Epithelial cell of proximal tubule (primary cell): ENCODE results near the gene COBL. TPM values are rescaled to one million over a fixed set of nuclear protein-coding genes. Genes with fewer than 3 reads are reported as not detected.

Experiments
- DNase-seq: peaks from one replicate; pipeline ENCODE4 v3.0.0-alpha.2; 2011; ENCODE audit warnings: low read depth
- H3K4me3 ChIP-seq: 2 replicates; pipeline ENCODE4 v1.5.1; 2011; ENCODE audit warnings: low read depth, mild to moderate bottlenecking, low read length
- total RNA-seq: library from RNA; depleted of rRNA; stranded (reverse); fragments of >200 nt; gene quantifications from 2 replicates; pipeline ENCODE4 v1.2.3, GENCODE V29; 2015
- TF ChIP-seq, protein P1 (sequence below): conservative IDR thresholded peaks from 2 replicates; pipeline ENCODE4 v1.5.1; 2012; ENCODE audit warnings: low read depth, mild to moderate bottlenecking, low read length

COBL gene
- total RNA-seq, 1 donor from 2014 or later = 6.6 TPM

DNA sequence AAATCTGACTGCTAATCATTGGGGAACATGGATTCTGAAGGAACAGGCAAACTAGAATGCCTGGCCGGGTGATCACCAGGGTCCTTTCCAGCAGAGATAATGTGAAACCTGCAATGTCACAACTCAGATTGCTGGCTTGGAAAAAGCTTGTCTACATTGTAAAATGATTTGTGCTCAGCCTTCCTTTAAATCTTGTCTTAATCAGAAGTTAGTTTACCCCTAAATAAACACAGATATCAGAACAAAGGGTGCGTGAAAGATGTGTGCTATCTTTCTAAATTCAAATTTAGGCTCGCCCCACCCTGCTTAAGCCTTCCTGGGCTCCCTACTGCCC, 26.3 kb downstream of the COBL start:
- TF ChIP-seq, protein P1, sequence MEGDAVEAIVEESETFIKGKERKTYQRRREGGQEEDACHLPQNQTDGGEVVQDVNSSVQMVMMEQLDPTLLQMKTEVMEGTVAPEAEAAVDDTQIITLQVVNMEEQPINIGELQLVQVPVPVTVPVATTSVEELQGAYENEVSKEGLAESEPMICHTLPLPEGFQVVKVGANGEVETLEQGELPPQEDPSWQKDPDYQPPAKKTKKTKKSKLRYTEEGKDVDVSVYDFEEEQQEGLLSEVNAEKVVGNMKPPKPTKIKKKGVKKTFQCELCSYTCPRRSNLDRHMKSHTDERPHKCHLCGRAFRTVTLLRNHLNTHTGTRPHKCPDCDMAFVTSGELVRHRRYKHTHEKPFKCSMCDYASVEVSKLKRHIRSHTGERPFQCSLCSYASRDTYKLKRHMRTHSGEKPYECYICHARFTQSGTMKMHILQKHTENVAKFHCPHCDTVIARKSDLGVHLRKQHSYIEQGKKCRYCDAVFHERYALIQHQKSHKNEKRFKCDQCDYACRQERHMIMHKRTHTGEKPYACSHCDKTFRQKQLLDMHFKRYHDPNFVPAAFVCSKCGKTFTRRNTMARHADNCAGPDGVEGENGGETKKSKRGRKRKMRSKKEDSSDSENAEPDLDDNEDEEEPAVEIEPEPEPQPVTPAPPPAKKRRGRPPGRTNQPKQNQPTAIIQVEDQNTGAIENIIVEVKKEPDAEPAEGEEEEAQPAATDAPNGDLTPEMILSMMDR = no peak

DNA sequence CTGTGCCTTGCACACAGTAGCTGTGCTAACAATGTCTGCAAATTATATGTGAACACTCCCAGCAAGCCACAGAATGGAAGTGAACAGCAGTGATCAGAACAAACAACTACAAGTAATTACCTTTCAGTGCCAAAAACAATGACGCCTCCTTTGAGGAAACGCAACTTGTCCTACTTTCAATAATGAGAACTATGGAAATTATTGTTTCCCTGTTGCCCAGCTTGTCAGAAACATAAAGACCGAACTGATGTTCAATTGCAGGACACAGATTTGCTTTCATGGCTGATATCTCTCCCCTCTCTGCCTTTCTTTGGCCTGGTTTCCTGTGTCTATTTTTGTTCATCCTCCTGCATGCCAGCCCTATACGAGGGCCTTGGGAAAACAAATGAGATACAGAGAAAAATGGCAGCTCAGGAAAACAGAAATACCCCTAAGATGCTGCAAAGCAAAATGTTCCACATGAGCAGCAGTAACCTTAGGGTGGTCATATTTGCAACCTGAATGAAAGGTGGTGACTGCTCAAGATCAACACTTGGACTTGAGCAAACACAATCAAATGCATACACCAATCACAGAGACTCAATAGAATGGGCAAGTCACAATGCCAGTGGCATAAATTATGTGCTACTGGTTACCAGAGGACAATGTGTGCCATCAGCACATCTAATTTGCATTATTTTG, 26.8 kb downstream of the COBL start:
- DNase-seq = no peak
- TF ChIP-seq, protein P1 = no peak
- no peak overlapping the region for H3K4me3 ChIP-seq

More for the DNA sequence above, 26.3 kb downstream of the COBL start:
- no peak overlapping the region for H3K4me3 ChIP-seq
- no peak for DNase-seq

DNA sequence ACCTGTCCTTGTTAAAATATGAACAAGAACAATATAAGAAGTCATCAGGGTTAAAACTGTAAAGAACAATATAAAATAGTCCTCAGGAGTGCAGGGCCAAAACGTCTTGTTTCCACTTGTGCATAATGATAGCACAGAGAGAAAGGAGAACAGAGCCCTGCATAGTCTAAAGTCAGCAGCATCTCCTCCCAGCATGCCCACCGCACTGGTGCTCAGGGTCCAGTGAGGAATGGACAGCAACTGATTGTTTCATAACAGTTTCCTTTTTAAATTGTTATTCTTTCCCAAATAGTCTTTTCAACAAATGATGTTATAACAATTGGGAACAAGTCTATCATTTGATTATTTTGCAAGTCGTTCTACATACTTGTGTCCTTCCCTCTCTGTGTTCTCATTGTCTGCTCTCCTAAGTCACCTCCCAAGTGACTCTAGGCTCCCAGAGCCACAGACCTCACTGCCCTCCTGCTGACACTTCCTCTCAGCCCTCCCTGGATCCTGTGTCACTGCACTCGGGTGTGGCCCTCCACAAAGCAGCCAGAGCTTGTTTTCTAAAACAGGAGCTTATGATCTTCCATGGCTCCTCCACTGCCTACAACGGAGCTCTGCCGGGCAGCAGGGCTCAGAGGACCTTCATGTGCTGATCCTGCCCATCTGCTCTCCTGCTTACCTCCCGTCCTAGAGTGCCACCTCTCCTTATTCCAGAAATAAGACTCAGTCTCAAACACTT, 27.6 kb downstream of the COBL start:
- H3K4me3 ChIP-seq = no peak overlapping the region
- TF ChIP-seq, protein P1 = no peak
- DNase-seq = no peak

DNA sequence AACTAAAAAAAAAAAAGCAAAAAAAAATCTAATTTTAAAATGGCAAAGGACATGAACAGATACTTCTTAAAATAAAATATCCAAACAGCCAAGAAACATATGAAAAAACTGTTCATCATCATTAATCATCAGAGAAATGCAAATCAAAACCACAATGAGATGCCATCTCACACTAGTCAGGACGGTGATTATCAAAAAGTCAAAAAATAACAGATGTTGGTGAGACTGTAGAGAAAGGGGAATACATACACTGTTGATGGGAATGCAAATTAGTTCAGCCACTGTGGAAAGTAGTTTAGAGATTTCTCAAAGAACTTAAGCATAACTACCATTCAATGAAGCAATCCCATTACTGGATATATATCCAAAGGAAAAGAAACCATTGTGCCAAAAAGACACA, 30.2 kb downstream of the COBL start:
- TF ChIP-seq, protein P1 = no peak
- no peak for DNase-seq
- H3K4me3 ChIP-seq = no peak overlapping the region

DNA sequence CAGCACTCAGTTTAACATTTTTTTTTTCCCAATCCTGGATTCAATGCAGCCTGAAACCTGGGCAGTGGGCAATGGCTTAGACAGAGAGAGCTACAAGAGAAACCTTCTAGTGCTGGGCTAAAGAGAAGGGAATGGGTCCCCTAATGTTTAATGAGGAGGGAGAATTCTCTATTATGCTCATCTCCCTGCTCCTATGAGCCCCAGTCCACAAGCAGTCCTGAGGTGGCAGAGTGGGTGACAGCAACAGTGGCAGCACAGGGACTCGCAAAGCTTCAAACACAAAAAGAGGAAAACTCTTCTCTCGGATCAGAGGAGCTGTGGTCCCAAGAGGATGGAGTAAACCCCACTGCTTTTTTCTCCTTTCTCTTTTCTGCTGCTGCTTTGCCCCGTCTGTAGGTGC, 36.5 kb downstream of the COBL start:
- H3K4me3 ChIP-seq = no peak overlapping the region
- DNase-seq = no peak
- TF ChIP-seq, protein P1 = no peak

DNA sequence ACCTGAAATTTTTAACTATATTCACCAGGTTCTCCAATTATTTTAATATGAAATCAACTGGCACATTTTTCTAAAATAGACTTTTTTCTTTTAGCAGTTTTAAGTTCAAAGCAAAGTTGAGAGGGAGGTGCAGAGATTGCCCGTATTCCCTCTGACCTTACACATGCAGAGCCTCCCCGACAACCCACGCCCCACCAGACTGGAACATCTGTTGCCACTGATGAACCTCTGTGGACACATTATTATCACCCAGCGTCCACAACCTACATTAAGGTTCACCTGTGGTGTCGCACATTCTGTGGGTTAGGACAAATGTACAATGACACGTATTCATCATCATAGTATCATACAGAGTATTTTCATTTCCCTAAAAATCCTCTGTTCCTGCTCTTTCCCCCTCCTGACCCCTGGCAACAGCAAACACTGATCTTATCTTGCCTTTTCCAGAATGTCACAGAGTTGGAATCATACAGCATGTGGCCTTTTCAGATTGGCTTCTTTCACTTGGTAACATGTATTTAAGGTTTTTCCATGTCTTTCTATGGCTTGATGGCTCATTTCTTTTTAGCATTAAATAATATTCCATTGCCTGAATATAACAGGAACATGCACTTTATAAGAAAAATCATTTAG, 37.1 kb downstream of the COBL start:
- TF ChIP-seq, protein P1 = no peak
- no peak for DNase-seq
- no peak overlapping the region for H3K4me3 ChIP-seq
